Activated B cell treated with CpG ODN at 0.5 μM for 24 hours (primary cell): Measurements from ENCODE around the gene SYTL2. TPM values are rescaled to one million over a fixed set of nuclear protein-coding genes. Genes with fewer than 3 reads are reported as not detected.

ENCODE experiments used
- ATAC-seq: fragments of 200-7000 bp; cut with Tn5 transposase; one replicate; pipeline ENCODE4 v1.10.0; 2021; ENCODE audit warnings: low read depth, mild to moderate bottlenecking, moderate library complexity
- CTCF ChIA-PET: fragments of 350-600 bp; sonication (Branson Sonifier 250); formaldehyde crosslinking; loops from one replicate; lab custom pipeline; 2021; ENCODE audit warnings: antibody characterized with exemption; lab: Charles Lee
- POLR2A ChIA-PET: fragments of 350-600 bp; sonication (Branson Sonifier 250); formaldehyde crosslinking; loops from one replicate; lab custom pipeline; 2021; ENCODE audit warnings: antibody characterized with exemption; lab: Charles Lee
- DNase-seq: peaks from one replicate; pipeline ENCODE4 v3.0.0; 2022
- H3K27ac Mint-ChIP-seq: one replicate; pipeline ENCODE4 v1.8.0; 2020; ENCODE audit warnings: mixed read lengths
- H3K27me3 Mint-ChIP-seq: one replicate; pipeline ENCODE4 v1.8.0; 2021; ENCODE audit warnings: mixed read lengths
- H3K36me3 Mint-ChIP-seq: one replicate; pipeline ENCODE4 v1.8.0; 2021; ENCODE audit warnings: low read depth, mixed read lengths
- H3K4me1 Mint-ChIP-seq: one replicate; pipeline ENCODE4 v1.8.0; 2021; ENCODE audit warnings: mixed read lengths
- H3K4me3 Mint-ChIP-seq: one replicate; pipeline ENCODE4 v1.8.0; 2020; ENCODE audit warnings: mild to moderate bottlenecking, mixed read lengths
- H3K9me3 Mint-ChIP-seq: one replicate; pipeline ENCODE4 v1.8.0; 2020; ENCODE audit warnings: mixed read lengths
- intact Hi-C: fragments of 100-400 bp; cut with micrococcal nuclease; formaldehyde crosslinking; loops from one replicate; pipeline ENCODE4 v1.15.1; 2024
- total RNA-seq: library from RNA; stranded (reverse); gene quantifications from 2 replicates; pipeline ENCODE4 v1.2.3, GENCODE V29; 2022
- TF ChIP-seq, protein P1 (sequence below): fragments of 200-600 bp; IDR thresholded peaks from one replicate; pipeline ENCODE4 v1.8.0; 2022; ENCODE audit warnings: antibody characterized with exemption, mild to moderate bottlenecking

The SYTL2 gene
- total RNA-seq, 1 donor from 2014 or later, result 1.1 TPM

GRCh38 chr11:85776951-85777602, 33.9 kb downstream of the SYTL2 start:
- Mint-ChIP-seq H3K36me3 (no peaks in the 10 kb centered on the region), H3K27me3 (no peaks in the 10 kb centered on the region), H3K27ac (no peak overlapping the region), H3K4me1 (no peaks in the 10 kb centered on the region), H3K9me3 (no peaks in the 10 kb centered on the region), H3K4me3 (no peak overlapping the region)
- DNase-seq, result no peak
- intact Hi-C loops, result no loop called here
- TF ChIP-seq, protein P1, sequence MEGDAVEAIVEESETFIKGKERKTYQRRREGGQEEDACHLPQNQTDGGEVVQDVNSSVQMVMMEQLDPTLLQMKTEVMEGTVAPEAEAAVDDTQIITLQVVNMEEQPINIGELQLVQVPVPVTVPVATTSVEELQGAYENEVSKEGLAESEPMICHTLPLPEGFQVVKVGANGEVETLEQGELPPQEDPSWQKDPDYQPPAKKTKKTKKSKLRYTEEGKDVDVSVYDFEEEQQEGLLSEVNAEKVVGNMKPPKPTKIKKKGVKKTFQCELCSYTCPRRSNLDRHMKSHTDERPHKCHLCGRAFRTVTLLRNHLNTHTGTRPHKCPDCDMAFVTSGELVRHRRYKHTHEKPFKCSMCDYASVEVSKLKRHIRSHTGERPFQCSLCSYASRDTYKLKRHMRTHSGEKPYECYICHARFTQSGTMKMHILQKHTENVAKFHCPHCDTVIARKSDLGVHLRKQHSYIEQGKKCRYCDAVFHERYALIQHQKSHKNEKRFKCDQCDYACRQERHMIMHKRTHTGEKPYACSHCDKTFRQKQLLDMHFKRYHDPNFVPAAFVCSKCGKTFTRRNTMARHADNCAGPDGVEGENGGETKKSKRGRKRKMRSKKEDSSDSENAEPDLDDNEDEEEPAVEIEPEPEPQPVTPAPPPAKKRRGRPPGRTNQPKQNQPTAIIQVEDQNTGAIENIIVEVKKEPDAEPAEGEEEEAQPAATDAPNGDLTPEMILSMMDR, result no peak
- POLR2A ChIA-PET, result no interaction called here
- no peak for ATAC-seq
- CTCF ChIA-PET, result no interaction called here

DNA sequence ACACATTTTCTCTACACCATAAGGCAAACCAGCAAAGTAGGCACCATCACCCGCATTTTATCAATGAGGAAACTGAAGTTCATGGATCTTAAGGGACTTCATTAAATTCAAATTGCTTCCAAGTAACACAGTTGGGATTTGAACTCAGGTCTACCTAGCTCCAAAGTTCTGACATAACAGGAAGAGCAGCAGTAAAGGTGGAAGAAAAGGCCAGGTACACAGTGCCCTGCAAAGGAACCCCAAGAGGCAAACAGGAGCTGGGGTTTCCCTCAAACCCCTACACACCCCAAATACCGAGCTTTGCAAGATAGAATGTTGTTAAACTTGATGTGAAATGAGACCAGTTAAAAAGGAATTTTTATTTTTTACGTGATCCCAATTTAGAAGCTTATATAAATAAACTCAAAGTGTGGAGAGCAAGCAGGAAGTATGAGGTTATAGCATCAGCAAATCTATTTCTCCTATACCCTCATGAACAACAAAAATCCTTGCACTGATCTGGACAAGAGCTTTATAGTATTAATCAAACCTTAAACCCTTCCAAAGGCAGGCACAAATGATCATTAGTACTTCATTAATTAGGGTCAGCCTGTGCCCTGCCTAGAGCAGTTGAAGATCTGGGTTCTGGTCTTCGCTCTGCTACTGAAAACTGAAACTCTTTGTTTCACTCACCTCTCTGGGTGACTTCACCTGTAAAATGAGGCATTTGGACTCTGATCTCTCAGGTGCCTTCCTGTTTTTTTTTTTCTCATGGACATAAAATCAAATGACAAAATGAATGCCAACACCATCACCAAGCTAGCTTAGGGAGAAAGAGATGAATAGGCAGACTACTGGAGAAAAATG, 36.5 kb downstream of the SYTL2 start:
- Mint-ChIP-seq H3K27ac (no peak overlapping the region), H3K4me1 (no peaks in the 10 kb centered on the region), H3K9me3 (no peaks in the 10 kb centered on the region)

DNA sequence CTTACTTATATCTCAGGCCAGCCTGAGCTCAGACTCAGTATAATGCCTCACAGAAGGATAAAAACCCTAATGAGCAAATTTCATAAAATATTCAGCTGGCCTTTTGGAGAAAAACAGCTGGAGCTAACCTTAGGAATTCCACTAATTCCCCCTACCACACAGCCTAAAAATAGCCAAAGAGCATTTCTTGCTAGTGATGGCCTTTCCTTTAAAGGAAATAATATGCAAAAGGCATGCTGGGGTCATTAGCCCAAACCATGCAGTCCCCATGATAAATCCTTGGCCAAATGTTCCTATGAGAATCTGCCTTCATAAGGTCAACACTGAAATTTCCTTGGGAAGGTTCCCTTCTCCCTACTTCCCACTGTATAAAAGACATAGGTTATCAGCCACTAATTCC, 38.2 kb downstream of the SYTL2 start:
- ChIA-PET CTCF (no interaction called here), POLR2A (no interaction called here)
- Mint-ChIP-seq H3K4me1 (no peaks in the 10 kb centered on the region), H3K4me3 (no peak overlapping the region), H3K9me3 (no peaks in the 10 kb centered on the region), H3K27me3 (peaks cover 2% of the 10 kb centered on the region), H3K36me3 (no peaks in the 10 kb centered on the region), H3K27ac (no peak overlapping the region)
- TF ChIP-seq, protein P1, result no peak
- ATAC-seq (no peak), DNase-seq (no peak)
- intact Hi-C loops, result no loop called here

More for the DNA sequence above, 36.5 kb downstream of the SYTL2 start:
- ATAC-seq, result no peak
- CTCF ChIA-PET, result no interaction called here
- Mint-ChIP-seq H3K36me3 (no peaks in the 10 kb centered on the region), H3K4me3 (no peak overlapping the region), H3K27me3 (no peaks in the 10 kb centered on the region)
- intact Hi-C loops, result no loop called here
- TF ChIP-seq, protein P1, result no peak
- no peak for DNase-seq
- POLR2A ChIA-PET, result no interaction called here

GRCh38 chr11:85771568-85771967, 39.4 kb downstream of the SYTL2 start:
- no peaks in the 10 kb centered on the region for H3K4me1 Mint-ChIP-seq
- TF ChIP-seq, protein P1, result no peak
- H3K4me3 Mint-ChIP-seq, result no peak overlapping the region
- H3K27ac Mint-ChIP-seq, result no peak overlapping the region
- H3K36me3 Mint-ChIP-seq, result no peaks in the 10 kb centered on the region
- H3K27me3 Mint-ChIP-seq, result peaks cover 2% of the 10 kb centered on the region
- ChIA-PET POLR2A (no interaction called here), CTCF (no interaction called here)
- intact Hi-C loops, result no loop called here
- DNase-seq (no peak), ATAC-seq (no peak)
- H3K9me3 Mint-ChIP-seq, result no peaks in the 10 kb centered on the region

DNA sequence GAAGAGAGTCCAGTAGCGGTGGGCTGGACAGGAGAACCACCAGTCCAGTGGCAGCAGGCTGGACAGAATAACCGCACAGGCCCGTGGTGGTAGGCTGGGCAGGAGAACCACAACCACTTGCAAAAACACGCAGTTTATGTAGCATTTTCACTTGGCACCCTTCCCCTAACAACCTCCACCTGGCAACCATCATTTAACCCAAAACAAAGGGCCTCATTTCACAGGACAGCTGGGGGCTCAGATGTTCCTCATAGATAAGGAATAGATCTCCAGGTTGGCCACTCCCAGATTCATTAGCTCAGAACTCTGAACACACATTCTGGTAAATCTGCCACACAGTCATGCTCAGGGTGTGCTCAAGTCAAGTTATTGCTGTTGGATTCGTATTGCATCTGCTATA, 41.2 kb downstream of the SYTL2 start:
- intact Hi-C loops, result no loop called here
- H3K36me3 Mint-ChIP-seq, result no peaks in the 10 kb centered on the region
- ATAC-seq (no peak), DNase-seq (no peak)
- H3K27ac Mint-ChIP-seq, result no peak overlapping the region
- TF ChIP-seq, protein P1, result no peak
- H3K4me1 Mint-ChIP-seq, result no peaks in the 10 kb centered on the region
- H3K27me3 Mint-ChIP-seq, result peaks cover 2% of the 10 kb centered on the region
- no peaks in the 10 kb centered on the region for H3K9me3 Mint-ChIP-seq
- POLR2A ChIA-PET, result no interaction called here
- CTCF ChIA-PET, result no interaction called here
- no peak overlapping the region for H3K4me3 Mint-ChIP-seq
